Medulla oblongata (tissue), 1 donor: ENCODE results near the gene LCN9.
"Not testable (repeated sequence)": the region's sequence is repeated elsewhere in the genome, so short reads cannot be mapped to it uniquely, and the experiment has no call there.

Experiments used
- DNase-seq: peaks from one replicate; pipeline ENCODE4 v3.0.0-alpha.2; 2015; ENCODE audit errors: extremely low spot score

Gene LCN9

DNA sequence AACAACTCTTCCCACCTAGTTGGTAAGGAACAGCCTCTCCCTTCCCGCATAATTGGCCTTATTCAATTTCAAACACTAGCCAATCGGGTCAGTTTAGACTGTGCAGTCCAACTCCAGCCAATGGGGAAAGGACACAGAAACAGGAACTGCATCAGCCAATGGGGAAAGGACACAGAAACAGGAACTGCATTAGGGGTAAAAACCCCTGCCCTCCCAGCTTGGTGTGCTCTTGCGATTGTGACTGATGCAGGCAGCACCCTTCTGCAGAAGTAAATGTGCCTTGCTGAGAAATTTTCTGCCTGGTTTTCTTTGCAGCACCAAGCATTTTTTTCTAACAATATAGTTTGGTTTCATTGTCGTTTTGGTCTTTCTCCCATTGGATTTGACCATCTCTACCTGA, 15.2 kb upstream of the LCN9 start:
- DNase-seq, result no peak

DNA sequence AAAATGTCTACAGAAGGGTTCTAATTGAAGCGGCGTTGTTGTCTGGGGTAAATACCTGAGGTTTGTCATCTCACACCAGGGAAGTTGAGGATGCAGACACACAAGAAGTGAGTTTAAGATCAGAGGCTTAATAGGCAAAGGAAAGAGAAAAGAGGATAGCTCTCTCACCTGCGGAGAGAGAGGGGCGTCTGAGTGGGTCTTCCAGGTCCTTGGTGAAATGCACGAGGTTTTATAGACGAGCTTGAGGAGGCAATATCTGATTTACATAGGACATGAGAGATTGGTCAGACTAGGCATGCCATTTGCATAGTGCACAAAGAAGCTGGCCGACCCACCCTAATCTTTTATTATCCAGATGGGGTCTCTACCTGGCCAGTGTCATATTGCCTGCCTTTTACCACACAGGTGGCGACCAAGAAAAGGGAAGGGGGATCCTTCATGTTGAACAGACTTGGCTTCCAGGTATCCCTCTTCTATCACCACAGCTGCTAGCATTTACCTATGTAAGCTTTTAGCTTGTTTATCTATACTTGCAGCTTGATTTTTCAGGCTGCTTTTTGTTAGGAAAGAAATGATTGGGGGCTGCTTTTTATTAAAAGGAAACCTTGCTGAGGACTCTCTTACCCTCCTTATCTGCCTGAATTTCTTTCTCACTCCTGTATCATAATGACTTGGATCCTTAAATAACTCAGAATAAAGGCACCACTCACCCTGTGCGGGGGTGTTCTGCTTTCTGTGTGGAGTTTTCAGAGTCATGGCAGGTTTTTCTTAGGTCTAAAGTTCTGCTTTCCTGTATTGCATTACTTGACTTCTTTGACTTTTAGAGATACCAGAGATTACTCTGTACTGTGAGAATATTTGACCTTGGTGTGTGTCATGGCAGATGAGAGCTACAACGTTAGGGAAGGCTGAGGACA, 14.4 kb upstream of the LCN9 start:
- no peak for DNase-seq

DNA sequence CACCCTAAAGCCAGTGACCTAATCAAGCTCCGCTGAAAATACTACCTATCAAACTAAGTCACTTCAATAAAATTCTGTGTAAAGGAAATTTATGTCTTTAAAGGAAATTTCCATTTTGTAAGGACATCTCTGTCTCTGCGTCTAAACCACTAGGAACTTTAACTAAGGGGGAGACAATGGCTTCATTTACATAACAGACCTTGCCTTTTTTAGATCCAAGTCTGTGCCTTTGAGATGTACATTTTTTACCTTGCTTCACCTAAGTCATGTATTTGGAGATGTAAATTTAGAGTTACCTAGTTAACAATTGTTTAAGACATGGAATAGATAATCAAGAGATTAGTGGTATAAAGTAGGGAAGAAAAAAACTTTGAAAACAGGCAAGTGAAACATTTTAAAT, 13.6 kb upstream of the LCN9 start:
- no peak for DNase-seq

DNA sequence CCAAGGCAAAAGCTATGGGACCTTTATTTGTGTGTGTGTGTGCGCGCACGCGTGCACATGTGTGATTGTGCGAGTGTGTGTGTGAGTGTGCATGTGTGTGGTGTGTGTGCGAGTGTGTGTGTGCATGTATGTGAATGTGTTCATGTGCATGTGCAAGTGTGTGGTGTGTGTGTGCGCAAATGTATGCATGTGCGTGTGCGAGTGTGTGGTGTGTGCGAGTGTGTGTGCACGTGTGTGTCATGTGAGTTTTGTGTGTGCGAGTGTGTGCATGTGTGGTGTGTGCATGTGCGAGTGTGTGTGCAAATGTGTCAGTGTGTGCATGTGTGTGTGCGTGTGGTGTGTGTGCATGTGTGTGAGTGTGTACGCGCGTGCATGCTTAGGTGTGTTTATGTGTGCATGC, 12.7 kb upstream of the LCN9 start:
- DNase-seq, result no peak

DNA sequence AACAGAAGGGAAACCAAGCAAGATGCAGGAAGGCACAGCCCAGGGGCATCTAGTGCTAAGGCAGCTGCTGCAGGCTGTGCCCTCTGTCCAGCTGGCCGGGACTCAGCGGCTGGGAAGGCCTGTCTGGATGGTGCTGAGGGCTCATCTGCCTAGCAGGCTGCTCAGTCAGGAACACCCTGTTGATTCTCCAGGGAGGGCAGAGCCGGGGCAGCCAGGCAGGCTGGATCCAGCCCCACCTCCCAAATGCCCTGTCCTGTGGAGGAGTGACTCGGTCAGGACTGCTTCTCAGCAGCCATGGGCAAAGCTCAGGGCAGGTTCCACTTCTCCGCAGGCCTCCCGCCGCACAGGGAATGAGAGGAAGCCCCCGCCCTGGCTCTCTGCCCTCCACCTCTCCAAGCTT, 7.8 kb upstream of the LCN9 start:
- DNase-seq, result no peak

DNA sequence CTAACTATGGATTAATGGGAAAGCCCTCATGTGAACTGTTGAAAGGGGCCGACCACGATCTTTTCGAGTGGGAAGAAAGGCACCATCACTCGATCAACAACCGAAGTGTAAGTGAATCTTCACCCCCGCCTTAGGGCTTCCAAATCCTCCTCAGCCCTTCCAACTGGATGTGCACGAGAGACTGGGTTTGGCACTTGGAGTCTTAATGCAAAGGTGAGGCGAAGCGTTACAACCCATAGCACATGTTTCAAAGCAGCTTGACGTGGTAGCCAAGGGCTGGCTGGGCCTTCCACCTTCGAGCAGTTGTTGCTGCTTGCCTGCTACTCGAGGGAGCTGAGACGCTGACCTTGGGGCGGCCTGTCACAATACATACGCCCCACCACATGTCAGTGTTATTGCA, 5.7 kb upstream of the LCN9 start:
- no peak for DNase-seq

DNA sequence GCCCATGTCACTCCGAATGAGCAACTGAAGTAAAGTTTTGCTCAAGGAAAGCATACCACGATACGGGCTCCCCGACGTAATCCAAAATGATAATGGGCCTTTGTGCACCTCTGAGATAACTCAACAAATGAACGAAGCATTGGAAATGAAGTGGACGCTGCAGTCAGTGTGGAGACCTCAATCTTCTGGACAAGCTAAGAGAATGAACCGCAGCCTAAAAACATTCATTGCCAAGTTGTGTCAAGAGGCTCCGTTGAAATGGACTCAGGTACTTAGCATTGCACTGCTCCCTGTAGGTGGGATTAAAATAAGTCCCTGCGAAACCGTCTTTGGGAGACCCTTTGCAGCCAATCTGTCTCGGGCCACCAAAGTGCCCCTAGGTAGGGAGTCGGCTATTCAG, 3.9 kb upstream of the LCN9 start:
- no peak for DNase-seq

DNA sequence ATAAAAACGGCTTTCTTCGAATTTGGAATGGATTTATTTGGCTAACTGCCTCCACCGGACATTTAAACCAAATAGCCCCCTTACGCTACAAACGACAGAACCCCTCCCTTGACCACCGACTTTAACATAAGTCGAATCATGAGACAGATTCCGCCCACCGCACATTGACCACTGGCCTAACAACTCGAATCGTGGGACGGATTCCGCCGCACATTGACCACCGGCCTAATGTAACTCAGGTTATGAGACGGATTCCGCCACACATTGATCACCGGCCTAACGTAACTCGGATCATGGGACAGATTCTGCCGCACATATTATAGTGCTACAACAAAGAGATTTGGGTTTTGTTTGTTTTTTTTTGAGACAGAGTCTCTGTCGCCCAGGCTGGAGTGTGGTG, 2.7 kb upstream of the LCN9 start:
- no peak for DNase-seq

DNA sequence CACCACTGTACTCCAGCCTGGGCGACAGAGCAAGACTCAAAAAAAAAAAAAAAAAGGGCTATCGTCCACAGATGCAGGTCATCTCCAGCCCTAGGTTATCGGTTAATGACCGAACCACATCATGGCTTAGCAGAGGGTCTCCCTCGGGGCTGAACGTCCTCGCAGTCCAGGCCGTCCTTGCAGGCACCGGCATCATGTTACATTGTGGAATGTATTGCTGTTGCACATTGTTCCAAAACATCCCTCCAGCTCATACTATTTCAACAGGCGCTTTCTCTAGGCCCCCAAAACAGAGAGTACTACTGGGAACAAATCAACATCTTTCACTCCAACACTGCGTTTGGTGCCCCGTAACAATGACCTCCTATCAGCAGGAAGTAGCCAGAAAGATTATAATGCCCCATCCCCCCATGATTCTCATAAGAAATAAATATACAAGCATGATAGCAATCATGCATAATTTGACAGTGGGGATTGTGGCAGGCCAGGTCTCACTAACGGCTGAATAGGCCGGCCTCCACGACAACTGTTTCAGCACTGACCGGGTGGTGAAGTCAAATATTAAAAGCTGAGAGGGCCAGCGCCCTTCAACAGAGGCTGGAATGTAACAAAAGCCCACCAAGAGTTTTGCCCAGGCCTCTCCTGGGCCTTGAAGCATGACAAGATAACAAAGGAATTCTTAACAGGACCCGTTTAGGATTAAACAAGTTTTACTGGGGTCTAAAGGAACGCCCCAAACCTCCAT, 1.1 kb upstream of the LCN9 start:
- DNase-seq, result no peak

DNA sequence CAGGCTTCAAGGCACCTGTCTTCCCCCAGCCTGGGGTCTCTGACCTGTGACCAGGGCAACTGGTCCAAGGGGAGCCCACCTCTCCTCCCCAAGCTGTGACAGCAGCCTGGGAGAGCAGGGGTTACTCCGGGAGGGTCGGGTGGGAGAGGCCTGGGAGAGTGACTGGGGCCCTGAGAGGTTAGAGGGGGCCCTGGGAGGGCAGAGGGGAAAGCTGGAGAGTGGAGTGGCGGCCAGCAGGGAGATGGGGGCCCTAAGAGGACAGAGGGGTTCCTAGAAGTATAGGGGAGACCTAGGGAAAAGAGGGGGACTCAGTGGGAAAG, 302 bp downstream of the LCN9 start:
- DNase-seq, result no peak

DNA sequence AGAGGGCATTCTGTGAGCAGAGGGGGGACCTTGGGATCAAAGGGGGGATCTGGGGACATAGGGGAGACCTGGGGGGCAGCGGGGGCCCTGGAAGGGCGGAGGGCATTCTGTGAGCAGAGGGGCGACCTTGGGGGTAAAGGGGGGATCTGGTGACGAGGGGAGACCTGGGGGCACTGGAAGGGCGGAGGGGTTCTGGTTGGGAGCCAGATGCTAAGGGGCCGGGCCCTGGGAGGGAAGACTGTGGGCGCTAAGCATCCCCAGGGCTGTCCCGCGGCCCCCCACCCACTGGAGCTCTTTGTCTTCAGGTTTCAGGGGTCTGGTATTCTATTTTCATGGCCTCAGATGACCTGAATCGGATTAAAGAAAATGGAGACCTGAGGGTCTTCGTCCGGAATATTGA, 748 bp downstream of the LCN9 start:
- DNase-seq, result no peak

DNA sequence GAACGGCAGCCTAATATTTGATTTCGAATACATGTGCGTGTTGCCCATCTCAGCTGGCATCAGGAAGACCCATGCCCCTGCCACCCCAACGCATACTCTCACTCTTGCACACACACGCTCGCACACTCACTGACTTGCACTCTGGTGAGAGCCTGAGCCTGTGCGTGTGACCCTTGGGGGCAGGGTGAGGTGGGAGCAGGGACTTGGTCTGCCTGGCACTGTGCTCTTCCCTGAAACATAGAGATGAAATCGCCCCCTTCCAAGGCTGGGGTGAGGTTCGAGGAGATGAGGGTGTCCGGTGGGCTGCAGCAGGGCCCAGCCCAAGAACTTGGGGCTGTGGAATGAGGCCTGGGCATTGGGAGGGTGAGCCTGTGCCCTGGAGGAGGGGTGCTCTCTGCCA, 1.2 kb downstream of the LCN9 start:
- DNase-seq, result no peak

DNA sequence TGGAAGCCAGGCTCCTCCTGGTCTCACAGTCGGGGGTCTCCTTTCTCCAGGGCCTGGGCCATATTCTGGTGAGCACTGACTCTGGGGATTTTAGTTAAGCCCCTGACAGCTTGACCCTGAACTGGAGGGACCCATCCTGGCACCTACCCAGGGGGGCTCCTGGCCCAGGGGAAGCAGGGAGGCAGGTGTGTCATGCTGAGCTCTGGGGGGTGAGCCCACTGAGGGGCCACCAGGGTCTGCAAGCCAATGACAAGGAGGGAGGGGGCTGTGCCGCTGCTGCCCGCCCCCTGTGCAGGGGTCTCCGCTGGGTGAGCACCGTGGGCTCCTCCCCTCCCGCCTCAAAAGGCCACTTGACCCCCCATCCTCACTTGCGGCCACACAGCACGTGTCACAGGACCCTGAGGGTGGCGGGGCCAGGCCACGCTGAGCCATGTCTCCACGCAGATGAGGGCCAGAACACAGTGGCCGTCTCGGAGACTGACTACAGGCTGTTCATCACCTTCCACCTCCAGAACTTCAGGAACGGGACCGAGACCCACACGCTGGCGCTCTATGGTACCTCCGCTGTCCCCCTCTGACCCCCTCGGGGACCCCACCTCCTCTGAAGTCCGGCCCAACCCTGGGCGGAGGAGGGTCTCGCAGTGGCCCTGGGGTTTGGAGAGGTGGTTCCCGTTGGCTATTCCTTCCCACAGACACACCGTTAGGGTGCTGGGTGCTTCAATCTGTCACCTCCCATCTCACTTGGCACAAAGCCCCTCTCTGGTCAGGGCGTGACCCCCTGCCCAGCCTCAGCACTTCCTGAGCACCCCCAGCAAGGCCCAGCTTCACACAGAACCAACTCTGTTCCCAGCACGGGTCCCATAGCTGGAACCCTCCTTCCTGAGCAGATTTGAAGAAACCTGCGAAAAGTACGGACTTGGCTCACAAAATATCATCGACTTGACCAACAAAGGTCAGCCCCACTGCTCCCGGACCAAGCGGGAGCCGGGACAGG, 2.0 kb downstream of the LCN9 start:
- no peak for DNase-seq

DNA sequence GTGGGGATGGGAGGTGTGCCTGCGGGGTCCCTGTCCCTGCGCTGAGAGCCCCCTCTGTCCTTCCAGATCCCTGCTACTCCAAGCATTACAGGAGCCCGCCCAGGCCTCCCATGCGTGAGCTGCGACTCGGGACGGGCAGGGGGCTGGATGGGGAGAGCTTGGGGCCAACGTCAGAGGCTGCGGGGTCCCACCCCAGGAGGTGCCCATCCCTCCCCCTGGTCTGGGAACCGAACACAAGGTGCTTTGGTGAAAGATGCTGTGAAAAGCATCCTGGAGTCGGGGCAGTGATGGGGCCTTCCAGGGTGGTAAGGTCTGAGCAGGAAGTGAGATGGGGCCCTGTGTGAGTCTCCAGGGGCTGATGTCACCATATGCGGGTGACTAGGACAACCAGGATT, 2.7 kb downstream of the LCN9 start:
- DNase-seq, result no peak

DNA sequence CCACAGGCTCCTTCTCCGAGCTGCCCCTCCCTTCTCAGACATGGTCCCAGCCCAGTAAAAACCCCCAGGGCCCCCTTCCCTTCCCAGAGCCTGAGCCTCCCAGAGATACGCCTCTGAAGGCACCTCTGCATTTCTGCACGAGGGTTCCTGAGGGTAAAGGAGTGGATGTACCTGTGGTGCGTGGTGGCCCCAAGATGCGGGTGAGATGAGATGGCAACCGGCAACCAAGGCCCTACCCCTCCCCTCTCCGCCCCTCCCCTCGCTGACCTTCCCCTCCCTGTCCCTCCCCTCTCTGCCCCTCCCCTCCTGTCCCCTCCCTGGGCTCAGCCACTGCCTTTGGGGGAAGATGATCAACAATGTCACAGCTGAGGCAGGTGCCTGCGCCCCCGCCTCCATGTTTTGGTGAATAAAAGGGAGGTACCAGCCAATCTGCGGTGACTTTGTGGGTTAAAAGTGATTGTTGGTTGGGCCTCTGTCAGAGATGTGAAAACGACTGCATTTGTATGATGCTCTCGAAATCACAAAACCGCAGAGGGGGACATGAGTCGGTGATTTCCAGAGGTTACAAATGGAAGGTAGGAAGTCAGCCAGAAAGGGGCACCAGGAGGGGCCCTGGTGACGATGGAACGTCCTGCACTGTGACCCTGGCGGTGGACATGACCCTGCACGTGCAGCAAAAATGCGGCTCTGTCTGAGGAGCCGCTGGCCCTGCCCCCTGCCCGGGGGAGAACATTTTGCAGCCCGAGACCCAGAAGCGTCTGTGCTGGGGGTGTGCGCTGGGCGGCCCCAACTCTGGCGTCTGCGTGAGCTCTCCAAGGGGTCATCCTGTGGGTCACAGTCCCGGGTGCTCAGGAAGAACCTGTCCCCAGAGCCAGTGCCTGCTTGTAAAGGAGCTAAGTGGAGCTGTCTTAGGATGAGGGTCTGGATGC, 3.7 kb downstream of the LCN9 start:
- no peak for DNase-seq

DNA sequence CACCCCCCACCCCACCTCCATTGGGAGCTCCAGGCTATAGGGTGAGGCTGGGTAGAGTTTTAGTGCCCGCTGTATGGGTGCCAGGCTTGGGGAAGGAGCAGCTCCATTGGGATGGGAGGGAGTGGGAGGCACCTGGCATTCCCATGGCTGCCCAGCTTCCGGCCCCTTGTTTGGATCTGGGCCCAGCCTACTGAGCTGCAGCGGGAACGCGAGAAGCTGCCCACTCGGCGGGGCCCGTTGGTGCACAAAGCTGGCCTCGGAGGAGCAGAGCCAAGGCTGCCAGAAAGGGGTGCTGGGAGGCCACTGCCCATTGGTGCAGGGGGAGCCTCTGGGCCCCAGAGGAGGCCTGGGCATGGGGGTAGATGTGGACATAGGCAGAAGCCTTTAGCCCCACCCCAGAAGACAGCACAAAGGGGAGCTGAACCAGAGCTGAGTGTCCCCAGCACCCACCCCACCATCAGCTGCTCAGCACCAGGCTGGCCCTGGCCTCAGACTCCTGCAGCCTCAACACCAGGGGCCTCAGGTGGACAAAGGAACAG, 4.4 kb downstream of the LCN9 start:
- no peak for DNase-seq

DNA sequence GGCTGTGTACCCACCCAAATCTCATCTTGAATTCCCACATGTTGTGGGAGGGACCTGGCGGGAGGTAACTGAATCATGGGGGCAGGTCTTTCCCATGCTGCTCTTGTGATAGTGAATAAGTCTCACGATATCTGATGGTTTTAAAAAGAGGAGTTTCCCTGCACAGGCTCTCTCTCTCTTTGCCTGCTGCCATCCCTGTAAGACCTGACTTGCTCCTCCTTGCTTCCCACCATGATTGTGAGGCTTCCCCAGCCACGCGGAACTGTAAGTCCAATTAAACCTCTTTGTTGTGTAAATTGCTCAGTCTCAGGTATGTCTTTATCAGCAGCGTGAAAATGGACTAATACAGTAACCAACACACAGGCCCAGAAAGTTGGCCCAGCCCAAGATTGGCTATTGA, 5.9 kb downstream of the LCN9 start:
- not testable (repeated sequence) for DNase-seq

DNA sequence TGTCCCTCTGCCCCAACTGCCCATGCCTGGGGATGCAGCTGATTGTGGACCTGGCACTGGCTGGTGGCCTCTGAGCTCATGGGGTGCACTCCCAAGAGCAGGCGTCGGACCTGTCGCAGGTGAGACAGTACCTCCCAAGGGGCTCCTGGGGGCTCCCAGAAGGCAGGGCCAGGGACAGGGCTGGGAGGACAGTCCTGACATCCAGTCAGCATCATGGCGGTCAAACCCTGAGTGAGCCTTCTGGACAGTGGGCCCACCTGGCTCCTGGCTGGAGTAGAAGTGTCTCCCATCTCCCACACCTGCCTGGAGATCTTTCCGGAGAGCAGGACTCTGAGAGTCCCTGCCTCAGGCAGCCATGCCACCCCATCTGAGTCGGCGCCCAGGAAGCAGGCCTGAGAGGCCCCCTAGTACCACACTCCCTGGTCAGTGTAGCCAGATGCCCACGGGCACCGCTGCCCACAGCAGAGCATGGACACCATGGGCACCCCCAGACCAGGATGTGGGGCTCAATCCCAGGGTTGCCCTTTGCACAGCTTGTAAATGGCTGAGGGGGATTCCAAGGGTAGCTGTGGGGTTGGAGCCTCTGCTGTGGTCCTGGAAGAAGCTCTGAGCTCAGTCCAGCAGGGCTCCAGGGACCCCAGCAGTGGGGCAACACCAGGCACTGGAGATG, 6.6 kb downstream of the LCN9 start:
- no peak for DNase-seq

DNA sequence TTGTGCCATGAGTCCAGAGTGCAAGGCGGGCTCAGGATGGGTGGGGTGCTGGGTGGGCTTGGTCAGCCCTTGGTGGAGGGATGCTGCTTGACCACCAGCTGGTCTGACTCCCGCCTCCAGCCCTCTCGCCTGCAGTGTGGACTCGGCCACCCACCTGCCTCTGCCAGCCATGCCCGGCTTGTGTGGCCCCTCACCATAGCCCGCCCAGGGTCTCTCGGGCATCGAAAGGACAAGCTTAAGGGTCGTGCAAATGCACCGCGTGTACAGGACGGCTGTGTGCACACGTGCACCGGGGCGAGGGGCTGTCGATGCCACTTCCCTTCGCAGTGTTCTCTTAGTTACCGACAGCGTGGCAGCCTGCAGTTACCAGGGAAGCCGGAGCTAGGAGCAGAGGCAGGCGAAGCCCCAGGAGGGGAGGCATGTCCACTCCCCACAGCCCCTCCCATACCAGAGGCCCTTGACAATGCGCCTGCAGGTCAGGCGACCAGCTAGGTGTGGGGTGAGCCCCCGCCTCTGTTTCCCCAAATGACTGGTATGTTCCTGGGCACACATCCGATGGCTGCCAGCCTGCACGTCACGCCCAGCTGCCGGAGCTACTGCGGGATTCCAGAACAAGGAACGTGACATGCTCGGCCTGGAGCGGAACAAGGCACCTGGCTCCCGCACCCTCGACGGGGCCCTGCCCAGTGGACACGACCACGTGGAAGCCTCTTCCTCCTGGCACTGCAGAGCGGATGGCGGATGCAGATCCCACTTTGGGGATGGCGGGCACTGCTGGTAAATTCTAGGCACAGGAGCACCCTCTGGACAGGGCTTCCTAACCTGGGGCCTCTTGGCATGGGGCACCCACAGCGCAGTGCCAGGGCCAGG, 7.8 kb downstream of the LCN9 start:
- no peak for DNase-seq
